HFFc6 (cell line): Measurements from ENCODE around the gene SLC35F6. TPM values are rescaled to one million over a fixed set of nuclear protein-coding genes. Genes with fewer than 3 reads are reported as not detected.

Experiments
- DNase-seq: peaks from one replicate; pipeline ENCODE4 v3.0.0-alpha.2; 2018
- H3K27ac Mint-ChIP-seq: 2 replicates; pipeline ENCODE4 v1.8.0; 2020; ENCODE audit warnings: mild to moderate bottlenecking, mixed read lengths
- H3K27me3 Mint-ChIP-seq: 2 replicates; pipeline ENCODE4 v1.8.0; 2021; ENCODE audit warnings: mild to moderate bottlenecking, moderate library complexity, mixed read lengths; ENCODE audit not compliant: insufficient read depth
- H3K36me3 Mint-ChIP-seq: 2 replicates; pipeline ENCODE4 v1.8.0; 2021; ENCODE audit warnings: low read depth, mixed read lengths
- H3K4me1 Mint-ChIP-seq: 2 replicates; pipeline ENCODE4 v1.8.0; 2020; ENCODE audit warnings: low read depth, mixed read lengths
- H3K4me3 Mint-ChIP-seq: 2 replicates; pipeline ENCODE4 v1.8.0; 2020; ENCODE audit warnings: mild to moderate bottlenecking, moderate library complexity, mixed read lengths
- H3K9me3 Mint-ChIP-seq: 2 replicates; pipeline ENCODE4 v1.8.0; 2020; ENCODE audit warnings: mild to moderate bottlenecking, mixed read lengths
- CTCF ChIP-seq: fragments of 200-600 bp; sonication (generic); IDR thresholded peaks from 2 replicates; pipeline ENCODE4 v1.5.0; 2021; ENCODE audit warnings: antibody characterized with exemption, mild to moderate bottlenecking
- total RNA-seq, 6 experiments: library from RNA; stranded (reverse); fragmentation: NEBNext Ultra II Directional; extraction: Animal tissue kit (Norgen Biotek cat#: 25700); gene quantifications; 2 replicates in 1 of 6; 3 replicates in 5 of 6; pipeline ENCODE4 v1.2.3, GENCODE V29; 2021

The SLC35F6 gene
- total RNA-seq, 6 experiments from 2014 or later: 34.1 to 44.5 (median 38.7) TPM

DNA sequence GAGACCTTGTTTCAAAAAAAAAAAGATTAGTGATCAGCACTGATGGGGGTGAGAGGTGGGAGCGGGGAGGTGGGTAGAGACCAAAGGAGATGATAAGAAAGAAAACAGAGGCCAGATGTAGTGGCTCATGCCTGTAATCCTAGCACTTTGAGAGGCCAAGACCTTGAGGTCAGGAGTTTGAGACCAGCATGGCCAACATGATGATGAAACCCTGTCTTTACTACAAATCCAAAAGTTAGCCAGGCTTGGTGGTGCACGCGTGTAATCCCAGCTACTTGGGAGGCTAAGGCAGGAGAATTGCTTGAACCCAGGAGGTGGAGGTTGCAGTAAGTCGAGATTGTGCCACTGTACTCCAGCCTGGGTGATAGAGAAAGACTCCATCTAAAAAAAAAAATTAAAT, 9.5 kb upstream of the SLC35F6 start:
- peaks cover 10% of the 10 kb centered on the region for H3K27me3 Mint-ChIP-seq
- H3K27ac Mint-ChIP-seq: no peak overlapping the region
- no peak overlapping the region for H3K4me3 Mint-ChIP-seq
- H3K9me3 Mint-ChIP-seq: no peaks in the 10 kb centered on the region
- peaks cover 5% of the 10 kb centered on the region; the same call in 1 of the 2 replicates for H3K36me3 Mint-ChIP-seq
- no peak for DNase-seq
- peaks cover 36% of the 10 kb centered on the region for H3K4me1 Mint-ChIP-seq
- no peak for TF ChIP-seq CTCF

DNA sequence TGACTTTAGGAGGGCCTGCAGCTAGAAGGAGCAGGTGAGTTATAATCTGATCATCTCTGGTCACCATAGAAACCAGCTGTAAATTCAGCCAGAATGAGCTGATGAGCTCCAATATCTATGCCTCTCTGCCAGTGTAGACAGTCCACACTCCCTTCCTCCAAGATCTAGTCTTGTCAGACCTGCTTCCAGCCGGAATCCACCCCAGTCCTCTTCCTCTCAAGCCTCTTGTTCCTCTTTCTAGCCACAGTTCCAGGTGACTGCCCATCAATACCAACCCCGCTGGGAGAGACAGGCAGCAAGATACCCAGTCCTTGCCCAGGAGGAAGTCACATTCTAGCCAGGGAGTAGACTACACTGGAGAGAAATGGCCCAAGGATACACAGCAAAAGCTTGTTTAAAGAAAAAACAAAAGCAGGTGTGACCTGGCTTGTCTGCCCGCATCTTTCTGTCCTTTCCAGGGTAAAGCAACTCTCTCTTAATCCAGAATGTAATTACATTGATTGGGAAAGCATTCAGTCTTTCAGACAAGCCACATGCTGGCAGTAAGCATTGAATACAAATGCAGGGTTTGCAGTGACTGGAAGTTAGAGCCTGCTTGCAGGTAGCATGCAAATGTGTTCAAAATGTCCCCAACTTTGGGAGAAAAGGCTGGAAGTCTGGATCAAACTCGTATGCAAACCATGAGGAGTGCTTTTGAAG, 9.0 kb upstream of the SLC35F6 start:
- H3K9me3 Mint-ChIP-seq: no peaks in the 10 kb centered on the region
- no peak overlapping the region for H3K27ac Mint-ChIP-seq
- H3K4me1 Mint-ChIP-seq: peaks cover 30% of the 10 kb centered on the region
- TF ChIP-seq CTCF: no peak
- H3K27me3 Mint-ChIP-seq: peaks cover 10% of the 10 kb centered on the region
- H3K4me3 Mint-ChIP-seq: no peak overlapping the region
- peaks cover 5% of the 10 kb centered on the region; the same call in 1 of the 2 replicates for H3K36me3 Mint-ChIP-seq
- DNase-seq: no peak

DNA sequence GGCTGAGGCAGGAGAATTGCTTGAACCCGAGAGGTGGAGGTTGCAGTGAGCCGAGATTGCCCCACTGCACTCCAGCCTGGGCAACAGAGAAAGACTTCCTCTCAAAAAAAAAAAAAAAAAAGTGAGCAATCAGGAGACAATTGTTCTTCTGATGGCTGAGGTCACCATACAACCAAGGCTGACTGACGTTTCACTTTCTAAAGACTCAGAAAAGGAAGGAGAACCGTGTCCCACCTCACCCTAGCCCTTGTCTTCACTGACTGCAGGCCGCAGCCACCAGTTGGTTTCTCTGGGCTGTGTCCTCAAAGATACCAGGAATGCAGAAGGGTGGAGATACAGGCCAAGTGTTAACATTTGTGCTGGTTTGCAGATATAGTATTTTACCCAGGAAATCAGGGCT, 7.7 kb upstream of the SLC35F6 start:
- Mint-ChIP-seq H3K36me3 (peaks cover 2% of the 10 kb centered on the region; the same call in 1 of the 2 replicates), H3K27ac (no peak overlapping the region), H3K4me3 (no peak overlapping the region), H3K9me3 (no peaks in the 10 kb centered on the region), H3K4me1 (peaks cover 21% of the 10 kb centered on the region), H3K27me3 (peaks cover 10% of the 10 kb centered on the region)
- no peak for TF ChIP-seq CTCF
- no peak for DNase-seq

- peak overlapping the region; percentile 60 for H3K4me3 Mint-ChIP-seq
- H3K9me3 Mint-ChIP-seq: no peaks in the 10 kb centered on the region
- H3K4me1 Mint-ChIP-seq: peaks cover 21% of the 10 kb centered on the region
- peak; percentile 99 for DNase-seq
- H3K27ac Mint-ChIP-seq: peak overlapping the region; percentile 87
- H3K27me3 Mint-ChIP-seq: peaks cover 10% of the 10 kb centered on the region
- TF ChIP-seq CTCF: no peak
- H3K36me3 Mint-ChIP-seq: no peaks in the 10 kb centered on the region
Measured at GRCh38 chr2:26757873-26758789, 6.0 kb upstream of the SLC35F6 start.

DNA sequence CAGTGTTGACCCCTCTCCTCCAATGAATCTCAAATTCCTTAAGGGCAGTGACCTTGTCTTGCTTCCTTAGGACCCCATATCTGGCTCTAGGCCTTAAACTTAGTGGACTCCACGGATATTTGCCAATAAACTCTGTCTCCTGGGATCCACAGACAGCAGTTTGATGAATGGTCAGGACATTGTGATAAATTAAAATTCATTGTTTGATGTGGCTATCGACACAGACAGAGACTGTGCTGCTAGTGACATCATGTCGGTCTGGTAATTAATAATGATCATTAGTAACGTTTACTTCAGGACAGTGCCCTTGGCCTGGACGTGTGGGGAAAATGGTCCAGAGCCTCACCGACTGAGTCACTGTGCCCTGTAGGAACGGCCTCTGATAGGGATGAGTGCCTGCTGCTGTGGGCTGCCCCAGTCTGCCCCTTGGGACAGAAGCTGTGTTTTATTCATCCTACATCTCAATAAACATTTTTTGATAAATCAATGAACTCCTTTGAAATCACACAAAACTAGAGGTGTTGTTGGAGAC, 5.2 kb upstream of the SLC35F6 start:
- peak overlapping the region; percentile 87 for H3K27ac Mint-ChIP-seq
- H3K9me3 Mint-ChIP-seq: no peaks in the 10 kb centered on the region
- H3K36me3 Mint-ChIP-seq: no peaks in the 10 kb centered on the region
- TF ChIP-seq CTCF: no peak
- peaks cover 21% of the 10 kb centered on the region for H3K4me1 Mint-ChIP-seq
- DNase-seq: no peak
- peaks cover 10% of the 10 kb centered on the region for H3K27me3 Mint-ChIP-seq
- peak overlapping the region; percentile 60; the same call in 1 of the 2 replicates for H3K4me3 Mint-ChIP-seq
